ENCODE measurements around the gene PGM5. TPM values are rescaled to one million over a fixed set of nuclear protein-coding genes. Genes with fewer than 3 reads are reported as not detected.
A peak's percentile ranks its signal among the peaks of the same experiment; 100 is the strongest.

PGM5 gene
- total RNA-seq, 3 donors from 2014 or later: 11.2 to 535 (median 22.6) TPM

- no peaks in the 10 kb centered on the region for H3K4me1 ChIP-seq (ENCODE audit: low read depth)
- DNase-seq (peak; percentile 54 to 78 (median 68)), ATAC-seq (peak; percentile 77)
- no peaks in the 10 kb centered on the region for H3K36me3 ChIP-seq (ENCODE audit: low read depth)
- H3K4me3 ChIP-seq: no peak overlapping the region
- H3K9me3 ChIP-seq: no peaks in the 10 kb centered on the region
- intact Hi-C loops (cut with DNase I, micrococcal nuclease): no loop called here
- TF ChIP-seq CTCF (IDR thresholded peaks at IDR 0.05): peak; percentile 24
These were observed 203.8 kb downstream of the PGM5 start for GRCh38 chr9:68560071-68560844.

- no peaks in the 10 kb centered on the region for H3K36me3 ChIP-seq (ENCODE audit: low read depth)
- intact Hi-C loops (cut with DNase I, micrococcal nuclease): no loop called here
- ATAC-seq (no peak), DNase-seq (no peak)
- no peak overlapping the region for H3K4me3 ChIP-seq
- no peaks in the 10 kb centered on the region for H3K9me3 ChIP-seq
- no peak for TF ChIP-seq CTCF (IDR thresholded peaks at IDR 0.05)
- H3K4me1 ChIP-seq (ENCODE audit: low read depth): no peaks in the 10 kb centered on the region
These were observed 206.1 kb downstream of the PGM5 start for GRCh38 chr9:68562461-68562860.

- ATAC-seq (no peak), DNase-seq (no peak)
- Histone ChIP-seq H3K36me3 (ENCODE audit: low read depth) (no peaks in the 10 kb centered on the region), H3K4me3 (no peak overlapping the region), H3K9me3 (no peaks in the 10 kb centered on the region), H3K4me1 (ENCODE audit: low read depth) (no peaks in the 10 kb centered on the region)
- no peak for TF ChIP-seq CTCF (IDR thresholded peaks at IDR 0.05)
- intact Hi-C loops (cut with DNase I, micrococcal nuclease): no loop called here
These were observed 211.2 kb downstream of the PGM5 start for GRCh38 chr9:68567565-68567964.

- Histone ChIP-seq H3K4me1 (ENCODE audit: low read depth) (no peaks in the 10 kb centered on the region), H3K36me3 (ENCODE audit: low read depth) (no peaks in the 10 kb centered on the region), H3K9me3 (no peaks in the 10 kb centered on the region), H3K4me3 (no peak overlapping the region)
- intact Hi-C loops (cut with DNase I, micrococcal nuclease): no loop called here
- DNase-seq (no peak), ATAC-seq (no peak)
- TF ChIP-seq CTCF (IDR thresholded peaks at IDR 0.05): no peak
These were observed 217.7 kb downstream of the PGM5 start for GRCh38 chr9:68574150-68574549.

GRCh38 chr9:68575817-68576216 lies 219.4 kb downstream of the PGM5 start:
- H3K4me3 ChIP-seq: no peak overlapping the region
- intact Hi-C loops (cut with DNase I, micrococcal nuclease): no loop called here
- ATAC-seq (peak; percentile 70), DNase-seq (no peak)
- no peaks in the 10 kb centered on the region for H3K9me3 ChIP-seq
- TF ChIP-seq CTCF (IDR thresholded peaks at IDR 0.05): no peak
- no peaks in the 10 kb centered on the region for H3K36me3 ChIP-seq (ENCODE audit: low read depth)
- H3K4me1 ChIP-seq (ENCODE audit: low read depth): no peaks in the 10 kb centered on the region

Measured in mucosa of descending colon (tissue), 3 donors.